Measurements from ENCODE around the gene PTS.

Gene PTS

GRCh38 chr11:112268406-112268805 lies 42.2 kb downstream of the PTS start:
- H3K27ac Mint-ChIP-seq, result no peak overlapping the region
- H3K9me3 Mint-ChIP-seq, result no peaks in the 10 kb centered on the region
- H3K27me3 Mint-ChIP-seq, result no peaks in the 10 kb centered on the region
- no peaks in the 10 kb centered on the region for H3K4me1 Mint-ChIP-seq
- no peak overlapping the region for H3K4me3 Mint-ChIP-seq
- H3K36me3 Mint-ChIP-seq, result no peaks in the 10 kb centered on the region

GRCh38 chr11:112269139-112269538 lies 42.9 kb downstream of the PTS start:
- no peaks in the 10 kb centered on the region for H3K36me3 Mint-ChIP-seq
- no peaks in the 10 kb centered on the region for H3K9me3 Mint-ChIP-seq
- H3K4me1 Mint-ChIP-seq, result no peaks in the 10 kb centered on the region
- H3K4me3 Mint-ChIP-seq, result no peak overlapping the region
- H3K27me3 Mint-ChIP-seq, result no peaks in the 10 kb centered on the region
- H3K27ac Mint-ChIP-seq, result no peak overlapping the region

- no peaks in the 10 kb centered on the region for H3K4me1 Mint-ChIP-seq
- H3K9me3 Mint-ChIP-seq, result no peaks in the 10 kb centered on the region
- H3K27ac Mint-ChIP-seq, result no peak overlapping the region
- H3K4me3 Mint-ChIP-seq, result no peak overlapping the region
- H3K27me3 Mint-ChIP-seq, result no peaks in the 10 kb centered on the region
- no peaks in the 10 kb centered on the region for H3K36me3 Mint-ChIP-seq
Measured at GRCh38 chr11:112270551-112271180, 44.4 kb downstream of the PTS start.

- Mint-ChIP-seq H3K27me3 (no peaks in the 10 kb centered on the region), H3K27ac (no peak overlapping the region), H3K36me3 (peaks cover 2% of the 10 kb centered on the region), H3K4me3 (no peak overlapping the region), H3K4me1 (no peaks in the 10 kb centered on the region), H3K9me3 (no peaks in the 10 kb centered on the region)
Measured at GRCh38 chr11:112271242-112271641, 45.0 kb downstream of the PTS start.

GRCh38 chr11:112273066-112273465 lies 46.8 kb downstream of the PTS start:
- no peaks in the 10 kb centered on the region for H3K27me3 Mint-ChIP-seq
- H3K36me3 Mint-ChIP-seq, result peaks cover 2% of the 10 kb centered on the region
- no peaks in the 10 kb centered on the region for H3K9me3 Mint-ChIP-seq
- H3K4me1 Mint-ChIP-seq, result no peaks in the 10 kb centered on the region
- no peak overlapping the region for H3K27ac Mint-ChIP-seq
- H3K4me3 Mint-ChIP-seq, result no peak overlapping the region

- Mint-ChIP-seq H3K27ac (no peak overlapping the region), H3K4me3 (no peak overlapping the region), H3K4me1 (no peaks in the 10 kb centered on the region), H3K9me3 (no peaks in the 10 kb centered on the region), H3K27me3 (no peaks in the 10 kb centered on the region), H3K36me3 (peaks cover 2% of the 10 kb centered on the region)
Measured at GRCh38 chr11:112274007-112274783, 48.0 kb downstream of the PTS start.

- no peak overlapping the region for H3K4me3 Mint-ChIP-seq
- H3K36me3 Mint-ChIP-seq, result peaks cover 2% of the 10 kb centered on the region
- no peaks in the 10 kb centered on the region for H3K9me3 Mint-ChIP-seq
- H3K4me1 Mint-ChIP-seq, result peaks cover 10% of the 10 kb centered on the region
- no peak overlapping the region for H3K27ac Mint-ChIP-seq
- H3K27me3 Mint-ChIP-seq, result no peaks in the 10 kb centered on the region
Measured at GRCh38 chr11:112277029-112277428, 50.8 kb downstream of the PTS start.

- H3K27me3 Mint-ChIP-seq, result no peaks in the 10 kb centered on the region
- H3K9me3 Mint-ChIP-seq, result no peaks in the 10 kb centered on the region
- H3K27ac Mint-ChIP-seq, result no peak overlapping the region
- no peak overlapping the region for H3K4me3 Mint-ChIP-seq
- peaks cover 2% of the 10 kb centered on the region for H3K36me3 Mint-ChIP-seq
- H3K4me1 Mint-ChIP-seq, result peaks cover 10% of the 10 kb centered on the region
Measured at GRCh38 chr11:112277941-112278340, 51.7 kb downstream of the PTS start.

- Mint-ChIP-seq H3K27ac (no peak overlapping the region), H3K9me3 (no peaks in the 10 kb centered on the region), H3K4me3 (no peak overlapping the region), H3K27me3 (no peaks in the 10 kb centered on the region), H3K4me1 (peaks cover 10% of the 10 kb centered on the region), H3K36me3 (peaks cover 2% of the 10 kb centered on the region)
Measured at GRCh38 chr11:112278803-112279202, 52.6 kb downstream of the PTS start.

GRCh38 chr11:112279901-112280267 lies 53.7 kb downstream of the PTS start:
- no peaks in the 10 kb centered on the region for H3K9me3 Mint-ChIP-seq
- peak overlapping the region; percentile 94 for H3K4me3 Mint-ChIP-seq
- peaks cover 2% of the 10 kb centered on the region for H3K36me3 Mint-ChIP-seq
- no peak overlapping the region for H3K27ac Mint-ChIP-seq
- peaks cover 10% of the 10 kb centered on the region for H3K4me1 Mint-ChIP-seq
- no peaks in the 10 kb centered on the region for H3K27me3 Mint-ChIP-seq

GRCh38 chr11:112280268-112281126 lies 54.3 kb downstream of the PTS start:
- peaks cover 4% of the 10 kb centered on the region for H3K36me3 Mint-ChIP-seq
- H3K27me3 Mint-ChIP-seq, result no peaks in the 10 kb centered on the region
- H3K27ac Mint-ChIP-seq, result peak overlapping the region; percentile 35
- peak overlapping the region; percentile 94 for H3K4me3 Mint-ChIP-seq
- peaks cover 10% of the 10 kb centered on the region for H3K4me1 Mint-ChIP-seq
- no peaks in the 10 kb centered on the region for H3K9me3 Mint-ChIP-seq

GRCh38 chr11:112281726-112282125 lies 55.5 kb downstream of the PTS start:
- Mint-ChIP-seq H3K27ac (no peak overlapping the region), H3K36me3 (peaks cover 2% of the 10 kb centered on the region), H3K27me3 (no peaks in the 10 kb centered on the region), H3K9me3 (no peaks in the 10 kb centered on the region), H3K4me1 (peaks cover 10% of the 10 kb centered on the region), H3K4me3 (no peak overlapping the region)
